Islet of Langerhans (tissue), 1 donor: ENCODE data around the gene ICOS.
"Not testable (repeated sequence)": the region's sequence is repeated elsewhere in the genome, so short reads cannot be mapped to it uniquely, and the experiment has no call there.

Source experiments
- FAIRE-seq: peaks from one replicate; lab custom pipeline; 2011; peaks lifted over from hg19 to GRCh38; lab: Jason Lieb, UNC

ICOS gene

GRCh38 chr2:203975912-203976311, 39.3 kb downstream of the ICOS start:
- FAIRE-seq: no peak

DNA sequence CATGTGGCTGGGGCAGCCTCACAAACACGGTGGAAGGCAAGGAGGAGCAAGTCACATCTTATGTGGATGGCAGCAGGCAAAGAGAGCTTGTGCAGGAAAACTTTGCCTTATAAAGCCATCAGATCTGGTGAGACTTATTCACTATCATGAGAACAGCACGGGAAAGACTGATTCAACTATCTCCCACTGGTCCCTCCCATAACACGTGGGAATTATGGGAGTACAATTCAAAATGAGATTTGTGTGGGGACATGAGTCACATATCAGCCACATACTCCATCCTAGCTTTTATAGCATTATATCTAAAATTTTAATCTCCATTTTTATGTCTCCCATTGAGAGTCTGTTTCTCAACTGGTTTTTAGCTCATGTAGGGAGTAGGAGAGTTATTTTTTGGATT, 45.7 kb downstream of the ICOS start:
- no peak for FAIRE-seq

- no peak for FAIRE-seq
These were observed 46.6 kb downstream of the ICOS start for GRCh38 chr2:203983064-203983715.

GRCh38 chr2:203985978-203986377, 49.4 kb downstream of the ICOS start:
- not testable (repeated sequence) for FAIRE-seq

- FAIRE-seq: no peak
These were observed 51.4 kb downstream of the ICOS start for GRCh38 chr2:203987959-203988358.

DNA sequence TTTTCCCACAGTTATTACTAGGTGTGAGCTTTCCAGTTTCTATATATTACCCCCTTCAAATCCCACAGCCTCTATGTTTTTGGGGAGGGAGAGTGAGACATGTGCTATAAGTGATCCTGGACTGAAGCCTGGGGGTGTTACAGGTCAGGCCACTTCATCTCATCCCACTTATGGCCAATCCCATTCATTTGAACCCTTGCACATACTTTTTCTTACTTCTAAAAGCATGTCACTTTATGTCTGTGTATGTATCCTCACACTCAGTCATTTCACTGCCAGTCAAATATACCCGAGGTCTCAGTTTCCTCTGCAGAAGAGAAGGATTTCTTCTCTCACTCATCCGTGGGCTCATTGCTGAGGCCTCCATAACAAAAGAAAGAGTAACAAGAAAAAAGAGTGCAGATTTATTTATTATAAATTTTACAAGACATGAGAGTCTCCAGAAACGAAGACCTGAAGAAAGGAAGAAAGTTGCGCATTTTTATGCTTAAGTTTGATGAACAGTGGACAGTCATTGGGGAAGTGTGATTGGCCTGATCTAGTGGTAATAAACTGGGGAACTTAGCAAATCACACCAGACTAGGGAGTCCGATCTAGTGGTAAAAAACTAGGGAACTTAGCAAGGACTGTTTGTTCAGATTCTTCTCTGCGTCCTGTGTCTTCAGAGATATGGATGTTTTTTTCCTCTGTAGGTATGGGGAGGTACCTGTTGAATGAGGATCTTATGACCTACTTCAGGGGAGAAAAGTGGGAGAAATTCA, 52.1 kb downstream of the ICOS start:
- no peak for FAIRE-seq

- FAIRE-seq: no peak
These were observed 53.0 kb downstream of the ICOS start for GRCh38 chr2:203989521-203989920.

GRCh38 chr2:203992509-203992908, 55.9 kb downstream of the ICOS start:
- FAIRE-seq: no peak

GRCh38 chr2:203993011-203993410, 56.4 kb downstream of the ICOS start:
- no peak for FAIRE-seq

DNA sequence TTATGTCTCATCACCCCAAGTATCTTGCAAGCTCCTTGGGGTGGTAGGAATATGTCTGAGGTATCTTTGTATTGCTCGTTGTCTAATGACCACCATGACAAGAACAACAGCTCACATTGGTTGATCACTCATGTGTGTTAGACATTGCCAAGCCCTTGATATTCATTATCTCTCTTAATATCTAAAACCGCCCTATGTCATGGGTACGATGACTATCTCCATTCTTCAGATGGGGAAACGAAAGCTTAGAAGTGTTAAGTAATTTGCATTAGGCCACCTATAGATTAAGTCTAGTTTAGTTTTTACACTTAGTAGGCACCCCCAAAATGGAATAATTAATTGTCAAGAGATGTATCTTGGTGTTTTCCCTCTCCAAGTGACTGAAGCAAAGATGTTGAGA, 57.0 kb downstream of the ICOS start:
- no peak for FAIRE-seq

DNA sequence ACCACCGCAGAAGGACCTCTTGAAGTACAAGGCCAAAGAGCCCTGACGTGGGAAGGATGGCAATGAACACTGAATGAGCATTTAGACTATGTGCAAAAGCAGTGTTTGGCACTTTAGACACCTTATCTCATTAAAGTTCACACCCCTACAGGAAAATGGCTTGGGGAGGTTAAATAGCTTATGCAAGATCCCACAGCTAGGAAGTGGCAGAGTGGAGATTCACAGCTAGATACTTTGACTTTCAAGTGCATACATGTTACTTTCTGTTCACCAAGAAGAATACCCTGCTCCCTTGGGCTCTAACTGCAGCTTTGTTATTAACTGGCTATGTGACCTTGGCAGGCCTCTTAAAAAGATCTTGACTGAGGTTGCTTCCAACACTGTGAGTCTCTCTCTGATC, 58.2 kb downstream of the ICOS start:
- no peak for FAIRE-seq

GRCh38 chr2:203996692-203997091, 60.1 kb downstream of the ICOS start:
- FAIRE-seq: no peak

DNA sequence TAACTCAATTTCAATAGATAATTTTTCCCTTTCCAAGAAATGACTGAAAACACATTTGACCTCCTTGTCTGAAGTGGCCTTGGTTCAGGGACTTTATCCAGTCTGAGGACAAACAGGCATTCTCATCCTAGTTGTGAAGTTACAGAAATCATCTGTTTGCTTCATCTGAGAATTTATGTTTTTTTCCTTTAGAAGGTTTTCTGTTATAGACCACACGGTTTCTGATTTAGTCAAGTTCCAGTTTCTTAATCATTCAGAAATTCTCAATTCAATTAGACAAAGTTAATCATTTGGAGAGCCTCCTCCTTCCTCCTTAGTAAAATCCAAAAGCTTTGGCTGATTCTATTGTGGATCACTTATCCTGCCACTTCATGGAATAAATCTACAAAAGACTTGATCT, 60.9 kb downstream of the ICOS start:
- FAIRE-seq: no peak

DNA sequence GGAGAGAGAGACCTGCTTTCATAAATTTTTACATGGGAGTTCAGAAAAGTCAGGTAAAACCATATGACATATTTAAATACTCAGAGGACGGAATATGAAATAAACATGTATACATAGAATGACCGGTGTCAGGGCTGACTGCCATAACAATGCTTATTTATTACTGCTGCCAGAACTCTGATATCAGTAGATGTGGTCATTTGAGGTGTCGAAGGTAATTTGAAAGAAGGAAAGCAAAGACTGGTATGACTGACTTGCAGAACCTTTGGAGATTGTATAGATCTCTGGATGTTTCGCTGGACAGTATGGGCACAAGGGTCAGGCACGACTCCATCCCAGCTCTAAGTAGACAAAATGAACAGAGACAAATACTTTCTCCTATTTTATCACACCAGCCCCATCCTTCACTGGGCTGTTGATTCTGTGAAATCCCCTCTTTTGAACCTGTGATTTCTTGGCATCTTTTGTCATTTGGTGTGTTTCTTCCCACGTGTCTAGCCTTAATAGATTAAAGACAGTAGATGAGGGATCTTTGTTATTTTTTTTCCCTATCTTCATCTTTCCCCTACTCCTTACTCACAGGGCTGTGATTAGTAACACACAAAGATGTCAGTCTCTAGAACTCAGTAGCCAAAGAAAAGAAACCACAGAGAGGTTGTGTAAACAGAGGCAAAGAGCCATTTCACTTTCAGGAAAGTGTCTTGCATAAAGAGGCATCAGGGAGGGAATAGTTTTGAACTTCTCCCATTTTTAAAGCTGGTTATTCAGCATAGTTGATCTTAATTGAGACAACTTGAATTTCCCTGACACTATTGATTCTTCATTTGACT, 61.6 kb downstream of the ICOS start:
- no peak for FAIRE-seq

DNA sequence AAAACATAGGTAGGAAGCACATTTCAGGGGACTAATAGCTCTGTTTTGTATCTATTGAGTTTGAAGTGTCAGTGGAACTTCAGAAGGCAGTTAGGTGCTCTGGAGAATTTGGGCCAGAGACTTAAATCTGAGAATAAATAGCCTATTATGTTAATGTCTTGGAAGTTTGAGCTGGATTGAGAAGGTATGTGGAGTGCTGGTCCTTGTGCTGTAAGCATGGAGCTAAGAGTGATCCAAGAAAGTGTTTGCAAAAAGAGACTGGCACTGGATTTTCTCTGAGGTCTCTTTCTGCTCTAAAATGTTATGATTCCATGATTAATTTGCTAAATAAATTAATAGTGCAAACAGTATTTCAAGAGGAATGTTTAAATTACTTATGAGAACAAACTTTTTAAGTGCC, 63.3 kb downstream of the ICOS start:
- FAIRE-seq: no peak

DNA sequence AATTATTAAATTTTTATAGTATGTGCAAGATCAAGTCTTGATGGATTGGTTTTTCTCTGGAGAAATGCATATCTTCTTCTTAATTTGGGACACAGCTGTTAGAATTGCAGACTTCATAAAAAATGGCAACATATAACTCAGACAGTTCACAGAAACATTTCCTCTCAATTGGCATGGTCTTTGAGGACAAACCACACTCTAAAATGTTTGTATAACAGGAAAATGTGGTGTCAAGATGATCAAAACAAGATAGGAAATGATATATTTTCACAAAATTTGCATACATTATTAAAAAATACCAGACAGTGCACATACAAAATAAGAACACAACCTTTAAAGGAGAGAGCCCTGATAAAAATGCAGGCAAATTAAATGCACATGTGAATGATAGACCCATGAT, 63.9 kb downstream of the ICOS start:
- no peak for FAIRE-seq

GRCh38 chr2:204003276-204003990, 66.9 kb downstream of the ICOS start:
- FAIRE-seq: no peak

GRCh38 chr2:204004912-204005311, 68.3 kb downstream of the ICOS start:
- no peak for FAIRE-seq

- FAIRE-seq: no peak
These were observed 69.6 kb downstream of the ICOS start for GRCh38 chr2:204005940-204006721.

DNA sequence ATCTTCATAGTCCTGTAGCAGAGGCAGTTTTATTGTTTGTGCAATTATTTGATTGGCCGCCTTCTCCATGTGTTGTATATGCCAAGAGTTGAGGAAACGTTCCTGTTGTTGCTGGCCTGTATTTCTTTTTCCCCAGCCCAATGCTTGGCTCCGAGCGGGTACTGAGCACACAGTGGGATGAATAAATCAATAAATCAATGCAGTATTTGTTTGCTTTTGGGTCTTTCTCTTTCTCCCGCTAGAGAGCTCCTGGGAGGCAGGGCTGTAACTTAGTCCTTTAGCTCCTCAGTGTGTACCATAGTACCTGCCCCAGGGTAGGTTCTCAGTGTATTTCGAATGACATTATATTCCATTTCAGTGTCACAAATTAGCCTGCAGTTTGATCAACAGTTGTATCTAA, 71.8 kb downstream of the ICOS start:
- FAIRE-seq: no peak

- FAIRE-seq: no peak
These were observed 74.3 kb downstream of the ICOS start for GRCh38 chr2:204010628-204011560.
